B cell (primary cell): Measurements from ENCODE around the gene IL36G.

Source experiments
- EZH2 ChIP-seq: IDR thresholded peaks from 2 replicates; pipeline ENCODE4 v1.6.1; 2012; ENCODE audit warnings: borderline replicate concordance, low read depth, mild to moderate bottlenecking, moderate library complexity, low read length; ENCODE audit not compliant: insufficient read depth, poor library complexity, severe bottlenecking
- TF ChIP-seq, protein P1 (sequence below): fragments of 200-600 bp; IDR thresholded peaks from one replicate; pipeline ENCODE4 v1.8.0; 2022; ENCODE audit warnings: antibody characterized with exemption, mild to moderate bottlenecking

DNA sequence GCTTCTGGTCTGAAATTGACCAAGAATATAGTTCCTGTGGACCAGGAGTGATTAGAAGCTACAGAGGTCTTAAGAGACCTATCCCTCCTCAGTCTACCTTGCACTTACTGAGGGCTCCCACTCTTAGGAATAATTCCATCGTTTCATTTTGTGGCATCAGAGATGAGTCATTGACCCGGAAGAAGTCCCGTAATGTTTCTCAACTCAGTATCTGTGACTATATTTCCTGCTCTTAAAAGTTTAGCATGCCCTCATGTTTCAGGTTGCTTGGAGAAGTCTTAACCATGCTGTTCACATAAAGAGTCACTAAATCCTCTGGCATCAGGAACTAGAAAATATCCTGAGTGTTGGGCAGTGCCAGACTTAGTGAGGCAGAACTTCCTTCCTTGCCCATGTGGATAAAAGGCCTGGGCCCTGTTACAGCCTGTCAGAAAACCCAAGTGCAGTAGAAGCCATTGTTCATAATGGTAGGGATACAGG is 27.3 kb downstream of the IL36G start, which contains the start of gene IL36A:
- TF ChIP-seq, protein P1, sequence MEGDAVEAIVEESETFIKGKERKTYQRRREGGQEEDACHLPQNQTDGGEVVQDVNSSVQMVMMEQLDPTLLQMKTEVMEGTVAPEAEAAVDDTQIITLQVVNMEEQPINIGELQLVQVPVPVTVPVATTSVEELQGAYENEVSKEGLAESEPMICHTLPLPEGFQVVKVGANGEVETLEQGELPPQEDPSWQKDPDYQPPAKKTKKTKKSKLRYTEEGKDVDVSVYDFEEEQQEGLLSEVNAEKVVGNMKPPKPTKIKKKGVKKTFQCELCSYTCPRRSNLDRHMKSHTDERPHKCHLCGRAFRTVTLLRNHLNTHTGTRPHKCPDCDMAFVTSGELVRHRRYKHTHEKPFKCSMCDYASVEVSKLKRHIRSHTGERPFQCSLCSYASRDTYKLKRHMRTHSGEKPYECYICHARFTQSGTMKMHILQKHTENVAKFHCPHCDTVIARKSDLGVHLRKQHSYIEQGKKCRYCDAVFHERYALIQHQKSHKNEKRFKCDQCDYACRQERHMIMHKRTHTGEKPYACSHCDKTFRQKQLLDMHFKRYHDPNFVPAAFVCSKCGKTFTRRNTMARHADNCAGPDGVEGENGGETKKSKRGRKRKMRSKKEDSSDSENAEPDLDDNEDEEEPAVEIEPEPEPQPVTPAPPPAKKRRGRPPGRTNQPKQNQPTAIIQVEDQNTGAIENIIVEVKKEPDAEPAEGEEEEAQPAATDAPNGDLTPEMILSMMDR = no peak
- no peak for TF ChIP-seq EZH2
